ENCODE measurements around the gene RB1.

DNA sequence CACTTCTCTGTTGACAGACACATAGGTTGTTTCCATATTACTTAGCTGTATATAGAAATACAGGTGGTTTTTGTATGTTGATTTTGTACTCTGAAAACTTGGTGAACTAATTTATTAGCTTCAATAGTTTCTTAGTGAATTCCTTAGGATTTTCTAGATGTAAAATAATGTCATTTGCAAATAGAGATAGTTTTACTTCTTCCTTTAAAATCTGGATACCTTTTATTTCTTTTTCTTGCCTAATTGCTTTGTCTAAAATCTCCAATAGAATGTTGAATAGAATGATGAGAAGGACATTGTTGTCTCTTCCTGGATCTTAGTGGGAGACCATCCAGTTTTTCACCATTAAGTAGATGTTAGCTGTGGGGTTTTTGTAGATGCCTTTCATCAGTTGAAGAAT, 18.7 kb downstream of the RB1 start:
- TF ChIP-seq POLR2A (IDR thresholded peaks at IDR 0.05), result no peak
- TF ChIP-seq, protein P1, sequence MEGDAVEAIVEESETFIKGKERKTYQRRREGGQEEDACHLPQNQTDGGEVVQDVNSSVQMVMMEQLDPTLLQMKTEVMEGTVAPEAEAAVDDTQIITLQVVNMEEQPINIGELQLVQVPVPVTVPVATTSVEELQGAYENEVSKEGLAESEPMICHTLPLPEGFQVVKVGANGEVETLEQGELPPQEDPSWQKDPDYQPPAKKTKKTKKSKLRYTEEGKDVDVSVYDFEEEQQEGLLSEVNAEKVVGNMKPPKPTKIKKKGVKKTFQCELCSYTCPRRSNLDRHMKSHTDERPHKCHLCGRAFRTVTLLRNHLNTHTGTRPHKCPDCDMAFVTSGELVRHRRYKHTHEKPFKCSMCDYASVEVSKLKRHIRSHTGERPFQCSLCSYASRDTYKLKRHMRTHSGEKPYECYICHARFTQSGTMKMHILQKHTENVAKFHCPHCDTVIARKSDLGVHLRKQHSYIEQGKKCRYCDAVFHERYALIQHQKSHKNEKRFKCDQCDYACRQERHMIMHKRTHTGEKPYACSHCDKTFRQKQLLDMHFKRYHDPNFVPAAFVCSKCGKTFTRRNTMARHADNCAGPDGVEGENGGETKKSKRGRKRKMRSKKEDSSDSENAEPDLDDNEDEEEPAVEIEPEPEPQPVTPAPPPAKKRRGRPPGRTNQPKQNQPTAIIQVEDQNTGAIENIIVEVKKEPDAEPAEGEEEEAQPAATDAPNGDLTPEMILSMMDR (IDR thresholded peaks at IDR 0.05), result no peak

All from esophagus squamous epithelium (tissue), 4 donors.